GM18526 (cell line): ENCODE results near the gene NUP133.

Experiments
- POLR2A ChIP-seq: IDR thresholded peaks from 3 replicates; pipeline ENCODE4 v1.6.1; 2011; ENCODE audit not compliant: insufficient read length; ENCODE audit errors: extremely low read depth

NUP133 gene

DNA sequence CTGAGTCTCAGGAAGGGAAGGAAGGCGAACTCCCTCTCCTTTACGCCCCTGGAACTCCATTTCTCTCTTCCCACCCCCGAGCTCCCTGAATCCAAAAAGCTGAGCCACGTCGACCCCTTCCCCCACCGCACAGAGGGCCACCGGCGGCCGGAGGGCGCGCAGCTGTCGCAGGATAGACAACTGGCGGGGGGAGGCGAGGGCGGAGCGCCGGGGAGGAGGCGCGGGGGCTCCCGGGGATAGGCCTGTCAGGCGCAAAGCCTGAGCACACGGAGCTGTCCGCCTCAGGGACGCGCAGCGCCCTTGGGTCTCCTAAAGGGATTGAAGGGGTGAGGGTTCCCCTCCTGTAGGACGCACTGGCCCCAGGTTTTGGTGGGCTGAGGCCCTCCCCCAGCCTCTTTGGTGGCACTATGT is 73.5 kb downstream of the NUP133 start:
- no peak for TF ChIP-seq POLR2A

DNA sequence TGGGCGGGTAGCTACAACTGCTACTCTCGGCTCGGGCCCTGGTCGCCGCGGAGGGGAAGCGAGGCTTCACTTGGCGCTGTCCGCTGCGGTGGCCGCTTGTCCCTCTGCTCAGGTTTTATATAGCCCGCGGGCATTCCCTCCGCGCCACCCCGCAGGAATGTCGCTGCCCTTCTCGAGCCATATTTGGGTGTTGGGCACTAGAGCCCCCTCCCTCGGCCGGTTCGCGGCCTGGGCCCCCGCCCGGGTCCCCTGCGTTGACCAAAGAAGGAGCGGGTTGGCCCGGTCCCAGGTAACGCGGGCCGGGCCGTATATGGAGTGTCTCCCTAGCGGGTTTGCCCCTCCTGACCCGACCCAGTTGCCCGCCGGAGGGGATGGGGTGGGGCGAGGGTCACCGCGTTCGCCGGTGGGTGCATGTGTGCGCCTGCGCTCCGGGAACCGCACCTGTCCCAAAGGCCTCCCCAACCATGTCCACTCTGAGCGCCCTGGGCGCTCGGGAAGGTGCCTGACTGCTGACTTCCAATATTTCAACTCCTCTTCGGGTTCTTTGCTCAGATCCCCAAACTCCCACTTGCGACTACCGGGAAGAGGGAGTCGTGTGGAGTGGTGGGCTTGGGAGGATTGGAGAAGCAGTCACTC is 74.0 kb downstream of the NUP133 start, which contains the start of gene ACTA1:
ACTA1 (minus strand) TSS at position 90 of the 636 bp plus-strand sequence. CDS start 979 bp downstream, outside the sequence.
- TF ChIP-seq POLR2A: no peak

DNA sequence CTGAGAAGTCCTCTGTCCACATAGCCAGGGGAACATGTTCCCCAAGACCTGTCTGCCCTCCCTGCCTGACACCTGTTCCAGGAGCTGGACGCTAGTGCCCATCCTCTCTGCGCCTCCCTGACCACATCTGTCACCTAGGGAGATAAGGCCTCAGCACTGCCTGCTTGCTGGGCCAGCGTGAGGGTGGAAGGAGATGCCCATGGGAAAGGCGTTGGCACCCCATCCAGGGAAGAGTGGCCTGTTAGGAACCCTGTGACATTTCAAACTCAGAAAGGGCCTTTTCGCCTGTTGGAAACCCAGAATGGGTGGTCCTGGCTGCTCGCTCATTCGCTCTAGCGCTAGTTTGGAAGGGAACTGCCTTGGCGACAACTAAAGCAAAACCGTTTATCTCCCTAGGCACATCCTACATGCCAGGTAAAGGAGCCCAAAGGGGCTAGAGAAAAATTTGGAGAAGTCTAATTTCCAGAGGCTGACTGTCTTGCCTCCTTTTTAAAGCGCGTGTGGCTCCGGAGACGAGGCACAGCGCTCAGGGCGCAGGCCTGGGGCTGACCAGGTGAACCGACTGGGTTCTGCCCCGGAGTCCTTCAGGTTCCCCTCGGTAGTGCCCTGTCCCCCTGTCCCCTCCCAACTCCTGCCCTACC is 74.7 kb downstream of the NUP133 start:
- TF ChIP-seq POLR2A: no peak

DNA sequence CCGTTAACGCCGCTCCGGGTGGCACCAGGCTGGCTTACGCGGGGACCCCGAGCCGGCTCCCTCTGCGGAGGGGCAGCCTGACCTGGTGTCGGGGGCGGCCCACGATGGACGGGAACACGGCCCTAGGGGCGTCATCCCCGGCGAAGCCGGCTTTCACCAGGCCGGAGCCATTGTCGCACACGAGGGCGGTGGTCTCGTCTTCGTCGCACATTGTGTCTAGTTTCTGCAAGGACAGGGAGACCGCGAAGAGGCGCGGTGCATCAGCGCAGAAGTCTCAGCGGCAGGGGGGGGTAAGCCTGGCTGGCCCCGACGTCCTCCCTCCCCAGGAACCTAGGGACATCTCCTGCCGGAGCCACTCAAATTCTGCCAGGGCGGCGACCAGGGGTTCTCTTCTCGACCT is 75.2 kb downstream of the NUP133 start:
- no peak for TF ChIP-seq POLR2A

DNA sequence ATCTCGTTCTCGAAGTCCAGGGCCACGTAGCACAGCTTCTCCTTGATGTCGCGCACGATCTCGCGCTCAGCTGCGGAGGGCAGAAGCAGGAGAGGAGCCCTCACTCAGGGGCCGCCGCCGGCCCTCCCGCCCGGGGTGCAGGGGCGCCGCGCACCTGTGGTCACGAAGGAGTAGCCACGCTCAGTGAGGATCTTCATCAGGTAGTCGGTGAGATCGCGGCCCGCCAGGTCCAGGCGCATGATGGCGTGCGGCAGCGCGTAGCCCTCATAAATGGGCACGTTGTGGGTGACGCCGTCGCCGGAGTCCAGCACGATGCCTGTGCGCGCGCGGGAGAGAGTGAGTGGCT is 76.1 kb downstream of the NUP133 start:
- no peak for TF ChIP-seq POLR2A

DNA sequence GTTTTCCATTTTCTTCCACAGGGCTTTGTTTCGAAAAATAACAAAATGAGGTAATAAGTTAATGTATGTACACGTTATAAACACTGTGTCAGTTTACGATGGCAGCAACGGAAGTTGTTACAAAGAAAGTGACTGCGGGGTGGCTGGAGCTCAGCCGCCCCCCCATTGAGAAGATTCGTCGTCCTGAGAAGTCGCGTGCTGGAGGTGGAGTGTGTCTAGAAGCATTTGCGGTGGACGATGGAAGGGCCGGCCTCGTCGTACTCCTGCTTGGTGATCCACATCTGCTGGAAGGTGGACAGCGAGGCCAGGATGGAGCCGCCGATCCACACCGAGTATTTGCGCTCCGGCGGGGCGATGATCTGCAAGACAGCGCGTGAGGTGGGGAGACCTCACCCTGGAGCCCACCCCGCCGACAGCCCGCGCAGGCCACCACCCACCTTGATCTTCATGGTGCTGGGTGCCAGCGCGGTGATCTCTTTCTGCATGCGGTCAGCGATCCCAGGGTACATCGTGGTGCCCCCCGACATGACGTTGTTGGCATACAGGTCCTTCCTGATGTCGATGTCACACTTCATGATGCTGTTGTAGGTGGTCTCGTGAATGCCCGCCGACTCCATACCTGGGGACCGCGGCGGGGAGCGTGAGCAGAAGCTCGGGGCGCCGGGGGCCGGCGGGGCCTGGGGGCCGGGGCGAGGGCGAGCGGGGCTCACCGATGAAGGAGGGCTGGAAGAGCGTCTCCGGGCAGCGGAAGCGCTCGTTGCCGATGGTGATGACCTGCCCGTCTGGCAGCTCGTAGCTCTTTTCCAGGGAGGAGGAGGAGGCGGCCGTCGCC is 76.6 kb downstream of the NUP133 start:
- TF ChIP-seq POLR2A: no peak

DNA sequence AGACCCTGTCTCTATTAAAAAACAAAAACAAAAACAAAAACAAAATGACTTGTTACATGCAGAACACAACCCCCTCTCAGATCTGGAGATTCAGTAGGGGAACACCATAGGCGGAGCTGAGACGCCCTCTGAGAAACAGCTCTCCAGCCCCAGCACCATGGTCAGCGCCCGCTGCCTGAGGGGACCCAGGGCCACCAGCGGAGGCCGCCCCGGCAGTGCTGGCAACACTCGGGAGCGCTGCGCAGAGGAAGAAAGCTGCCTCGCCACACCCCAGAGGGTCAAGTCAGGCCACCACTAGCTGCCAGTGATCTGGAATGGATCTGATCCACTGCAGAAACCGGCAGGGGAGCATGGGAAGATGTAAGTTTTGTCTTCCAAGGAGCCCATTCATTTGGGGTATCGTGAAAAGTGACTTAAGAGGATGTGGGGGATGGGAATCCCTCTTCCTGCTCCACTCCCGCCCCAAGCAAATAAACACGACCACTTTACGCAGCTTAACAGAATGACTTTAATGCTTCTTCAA is 77.3 kb downstream of the NUP133 start:
- no peak for TF ChIP-seq POLR2A

DNA sequence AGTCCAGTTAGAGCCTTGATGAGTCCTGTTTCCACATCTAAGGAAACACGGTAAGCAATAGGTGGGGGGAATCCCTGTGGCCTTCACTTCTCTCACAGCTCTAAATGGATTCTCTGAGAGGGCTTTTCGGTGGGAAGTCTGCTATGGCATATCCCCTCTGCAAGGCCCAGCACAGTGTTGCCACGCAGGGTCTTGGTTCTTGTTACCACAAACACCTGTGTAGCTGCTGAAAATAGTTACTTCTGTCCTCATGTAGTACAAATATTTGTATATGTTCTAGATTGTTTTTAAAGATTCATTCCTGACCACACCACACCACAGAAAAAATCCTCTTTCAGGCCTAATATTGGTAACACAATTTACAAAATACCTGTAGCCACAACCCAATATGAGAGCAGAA is 79.9 kb downstream of the NUP133 start:
- TF ChIP-seq POLR2A: no peak

DNA sequence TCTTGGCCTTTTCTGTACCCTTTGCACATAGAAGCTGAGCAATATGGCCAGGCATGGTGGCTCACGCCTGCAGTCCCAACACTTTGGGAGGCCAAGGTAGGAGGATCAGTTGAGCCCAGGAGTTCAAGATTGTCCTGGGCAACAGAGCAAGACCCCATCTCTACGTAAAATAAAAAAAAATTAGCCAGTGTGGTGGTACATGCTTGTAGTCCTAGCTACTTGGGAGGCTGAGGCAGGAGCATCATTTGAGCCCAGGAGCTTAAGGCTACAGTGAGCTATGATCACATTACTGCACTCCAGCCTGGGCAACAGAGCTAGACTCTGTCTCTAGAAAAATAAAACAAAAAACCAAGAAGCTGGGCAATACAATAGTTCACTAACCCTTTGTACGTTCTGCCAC is 80.6 kb downstream of the NUP133 start:
- TF ChIP-seq POLR2A: no peak

DNA sequence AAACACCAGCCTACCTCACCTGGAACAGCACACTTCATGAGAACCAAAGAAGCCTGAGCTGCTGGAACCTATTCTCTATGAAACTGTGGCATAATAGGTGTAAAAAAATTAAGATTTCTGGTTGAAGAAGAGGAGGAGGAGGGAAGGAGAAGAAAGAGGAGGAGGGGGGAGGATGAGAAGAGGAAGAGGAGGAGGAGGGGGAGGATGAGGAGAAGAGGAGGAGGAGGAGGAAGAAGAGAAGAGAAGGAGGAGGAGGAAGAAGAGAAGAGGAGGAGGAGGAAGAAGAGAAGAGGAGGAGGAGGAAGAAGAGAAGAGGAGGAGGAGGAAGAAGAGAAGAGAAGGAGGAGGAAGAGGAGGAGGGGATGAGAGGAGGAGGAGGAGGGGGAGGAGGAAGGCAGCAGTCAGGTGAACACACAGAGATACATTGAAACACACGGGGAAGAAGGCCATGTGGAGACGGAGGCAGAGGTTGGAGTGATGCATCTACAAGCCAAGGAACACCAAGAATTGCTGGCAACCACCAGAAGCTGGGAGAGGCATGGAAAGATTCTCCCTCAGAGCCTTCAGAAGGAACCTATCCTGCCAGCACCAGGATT is 82.5 kb downstream of the NUP133 start:
- TF ChIP-seq POLR2A: no peak

DNA sequence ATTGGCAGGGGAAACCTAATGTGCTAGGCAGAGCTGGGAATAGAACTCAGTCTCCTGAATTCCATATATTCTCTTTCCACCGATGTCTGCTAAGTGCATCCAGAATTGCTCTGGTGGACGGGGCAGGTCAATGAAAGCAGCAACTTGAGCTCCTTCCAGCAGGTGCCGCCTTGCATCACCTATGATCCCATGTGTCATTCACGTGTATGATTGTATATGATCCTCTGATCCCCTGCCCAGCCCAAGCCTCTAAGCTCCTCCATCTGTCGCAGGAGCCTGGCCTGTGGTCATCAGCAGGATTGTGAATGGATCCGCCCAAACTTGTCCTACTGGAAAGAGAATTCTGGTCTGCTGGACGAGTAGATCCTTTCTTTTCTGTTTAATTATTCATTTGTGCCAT is 87.4 kb downstream of the NUP133 start:
- no peak for TF ChIP-seq POLR2A

DNA sequence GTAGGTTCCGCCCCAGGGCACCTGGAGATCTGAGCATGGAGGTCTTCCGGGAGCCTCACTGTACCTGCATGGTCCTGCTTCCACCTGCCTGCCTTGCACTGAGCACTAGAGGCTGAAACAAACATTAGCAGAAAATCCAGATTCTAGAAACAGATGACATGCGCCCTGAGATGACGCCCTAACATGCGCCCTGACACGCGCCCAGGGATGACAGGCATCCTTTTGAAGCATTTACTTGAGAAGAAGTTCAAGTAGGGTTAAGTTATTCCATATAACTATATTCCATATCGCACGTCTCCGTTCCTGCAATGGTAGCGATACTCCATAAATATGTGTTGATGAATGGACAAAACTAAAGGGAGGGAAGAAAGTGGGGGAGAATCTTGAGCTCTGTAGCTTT is 87.9 kb downstream of the NUP133 start:
- TF ChIP-seq POLR2A: no peak

DNA sequence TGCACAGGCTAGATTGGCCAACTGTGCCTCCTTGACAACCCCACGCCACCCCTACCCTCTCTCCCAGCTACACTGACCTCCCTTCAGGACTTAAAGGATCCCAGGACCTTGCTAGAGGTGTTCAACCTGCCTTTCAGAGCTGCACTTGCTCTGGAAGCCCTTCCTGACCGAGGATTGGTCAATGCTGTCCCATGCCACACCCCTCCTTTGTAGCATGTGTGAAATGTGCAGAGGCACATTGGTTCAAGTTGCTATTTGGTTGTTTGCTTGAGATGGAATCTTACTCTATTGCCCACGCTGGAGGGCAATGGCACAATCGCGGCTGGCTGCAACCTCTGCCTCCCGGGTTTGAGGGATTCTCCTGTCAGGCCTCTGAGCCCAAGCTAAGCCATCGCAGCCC is 96.1 kb downstream of the NUP133 start:
- TF ChIP-seq POLR2A: no peak

DNA sequence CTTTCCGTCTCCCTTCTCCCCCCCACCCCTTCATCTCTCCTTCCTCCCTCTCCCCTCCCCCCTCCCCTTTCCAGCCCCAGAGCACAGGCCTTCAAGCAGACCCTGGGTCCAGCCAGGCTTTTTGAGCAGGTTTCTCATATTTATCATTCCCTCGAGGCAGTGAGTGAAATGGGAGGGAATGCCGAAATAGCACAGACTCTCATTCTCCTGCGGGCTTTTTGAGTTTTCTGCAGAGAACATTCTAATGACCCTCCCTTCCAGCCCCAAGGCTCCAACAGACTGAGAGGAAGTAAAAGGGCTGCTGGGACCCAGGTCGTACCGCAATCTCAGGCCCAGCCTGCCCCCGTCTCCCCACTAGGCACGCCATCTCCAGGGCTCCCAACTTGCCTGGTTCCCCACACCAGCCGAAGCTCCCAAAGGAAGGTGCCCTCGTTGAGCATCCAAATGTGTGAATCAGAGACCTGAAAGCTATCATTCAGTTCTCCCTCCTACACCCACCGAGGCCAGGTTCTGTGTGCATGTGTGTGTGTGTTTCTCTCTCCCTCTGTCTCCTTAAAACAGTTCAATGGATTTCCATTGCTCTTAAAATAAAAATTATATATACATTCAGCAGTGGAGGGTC is 96.6 kb downstream of the NUP133 start:
- no peak for TF ChIP-seq POLR2A
